IPS-18c (cell line): ENCODE measurements around the gene FCRL2.

Experiments used
- H3K4me3 ChIP-seq: 2 replicates; pipeline ENCODE4 v1.7.0; 2013; ENCODE audit warnings: low read depth, mild to moderate bottlenecking, low read length, moderate library complexity; ENCODE audit not compliant: insufficient read depth
- H3K9me3 ChIP-seq: one replicate; pipeline ENCODE4 v1.6.1; 2013; ENCODE audit warnings: mild to moderate bottlenecking, low read length, moderate library complexity; ENCODE audit not compliant: control insufficient read depth, insufficient read depth

Gene FCRL2

GRCh38 chr1:157776971-157777391, at the start of gene FCRL2:
FCRL2 (minus strand) TSS chr1:157777132; CDS start chr1:157777073, 59 bp downstream.
- Histone ChIP-seq H3K9me3 (no peaks in the 10 kb centered on the region), H3K4me3 (no peak within 1 kb of the TSS)

- H3K9me3 ChIP-seq = no peaks in the 10 kb centered on the region
- no peak overlapping the region for H3K4me3 ChIP-seq
These were observed 43.4 kb upstream of the FCRL2 start for GRCh38 chr1:157820299-157820698.

- no peak within 1 kb of the TSS for H3K4me3 ChIP-seq
- no peaks in the 10 kb centered on the region for H3K9me3 ChIP-seq
These were observed 43.0 kb upstream of the FCRL2 start, which contains the start of gene FCRL1 for GRCh38 chr1:157819896-157820295. FCRL1 (minus strand) TSS chr1:157820120; CDS start chr1:157820037, 83 bp downstream.

- H3K9me3 ChIP-seq = no peaks in the 10 kb centered on the region
- no peak overlapping the region for H3K4me3 ChIP-seq
These were observed 42.3 kb upstream of the FCRL2 start for GRCh38 chr1:157819215-157819614.

- Histone ChIP-seq H3K4me3 (no peak overlapping the region), H3K9me3 (no peaks in the 10 kb centered on the region)
These were observed 36.3 kb upstream of the FCRL2 start for GRCh38 chr1:157813269-157813668.

GRCh38 chr1:157806431-157807149, 29.7 kb upstream of the FCRL2 start:
- Histone ChIP-seq H3K9me3 (peaks cover 2% of the 10 kb centered on the region), H3K4me3 (no peak overlapping the region)

- peaks cover 2% of the 10 kb centered on the region for H3K9me3 ChIP-seq
- no peak overlapping the region for H3K4me3 ChIP-seq
These were observed 26.9 kb upstream of the FCRL2 start for GRCh38 chr1:157803851-157804250.

- Histone ChIP-seq H3K9me3 (peaks cover 2% of the 10 kb centered on the region), H3K4me3 (no peak overlapping the region)
These were observed 23.1 kb upstream of the FCRL2 start for GRCh38 chr1:157799996-157800395.

GRCh38 chr1:157798211-157798610, 21.3 kb upstream of the FCRL2 start:
- H3K9me3 ChIP-seq = peaks cover 2% of the 10 kb centered on the region
- H3K4me3 ChIP-seq = no peak overlapping the region

GRCh38 chr1:157785248-157785647, 8.3 kb upstream of the FCRL2 start:
- Histone ChIP-seq H3K4me3 (no peak overlapping the region), H3K9me3 (no peaks in the 10 kb centered on the region)

- Histone ChIP-seq H3K4me3 (no peak overlapping the region), H3K9me3 (no peaks in the 10 kb centered on the region)
These were observed 7.9 kb upstream of the FCRL2 start for GRCh38 chr1:157784801-157785200.

- H3K9me3 ChIP-seq = no peaks in the 10 kb centered on the region
These were observed 6.0 kb upstream of the FCRL2 start for GRCh38 chr1:157782931-157783330.

GRCh38 chr1:157781048-157781447, 4.1 kb upstream of the FCRL2 start:
- Histone ChIP-seq H3K9me3 (no peaks in the 10 kb centered on the region), H3K4me3 (no peak overlapping the region)

More at GRCh38 chr1:157782931-157783330, 6.0 kb upstream of the FCRL2 start:
- no peak overlapping the region for H3K4me3 ChIP-seq

GRCh38 chr1:157775101-157775870, 1.6 kb downstream of the FCRL2 start:
- H3K4me3 ChIP-seq = no peak overlapping the region
- H3K9me3 ChIP-seq = no peaks in the 10 kb centered on the region

GRCh38 chr1:157774412-157774811, 2.5 kb downstream of the FCRL2 start:
- no peaks in the 10 kb centered on the region for H3K9me3 ChIP-seq

GRCh38 chr1:157773493-157774350, 3.2 kb downstream of the FCRL2 start:
- Histone ChIP-seq H3K4me3 (no peak overlapping the region), H3K9me3 (no peaks in the 10 kb centered on the region)

More at GRCh38 chr1:157774412-157774811, 2.5 kb downstream of the FCRL2 start:
- H3K4me3 ChIP-seq = no peak overlapping the region

GRCh38 chr1:157771661-157772425, 5.1 kb downstream of the FCRL2 start:
- H3K9me3 ChIP-seq = no peaks in the 10 kb centered on the region
- H3K4me3 ChIP-seq = no peak overlapping the region
